Dermis lymphatic vessel endothelial cell (primary cell): Measurements from ENCODE around the gene MTPN. TPM values are rescaled to one million over a fixed set of nuclear protein-coding genes. Genes with fewer than 3 reads are reported as not detected.

Source experiments
- total RNA-seq: library from RNA; depleted of rRNA; stranded (reverse); fragments of >200 nt; gene quantifications from 2 replicates; pipeline ENCODE4 v1.2.1, GENCODE V29; 2014

MTPN gene, protein sequence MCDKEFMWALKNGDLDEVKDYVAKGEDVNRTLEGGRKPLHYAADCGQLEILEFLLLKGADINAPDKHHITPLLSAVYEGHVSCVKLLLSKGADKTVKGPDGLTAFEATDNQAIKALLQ
- 101 and 108 TPM in 2 replicates for total RNA-seq

DNA sequence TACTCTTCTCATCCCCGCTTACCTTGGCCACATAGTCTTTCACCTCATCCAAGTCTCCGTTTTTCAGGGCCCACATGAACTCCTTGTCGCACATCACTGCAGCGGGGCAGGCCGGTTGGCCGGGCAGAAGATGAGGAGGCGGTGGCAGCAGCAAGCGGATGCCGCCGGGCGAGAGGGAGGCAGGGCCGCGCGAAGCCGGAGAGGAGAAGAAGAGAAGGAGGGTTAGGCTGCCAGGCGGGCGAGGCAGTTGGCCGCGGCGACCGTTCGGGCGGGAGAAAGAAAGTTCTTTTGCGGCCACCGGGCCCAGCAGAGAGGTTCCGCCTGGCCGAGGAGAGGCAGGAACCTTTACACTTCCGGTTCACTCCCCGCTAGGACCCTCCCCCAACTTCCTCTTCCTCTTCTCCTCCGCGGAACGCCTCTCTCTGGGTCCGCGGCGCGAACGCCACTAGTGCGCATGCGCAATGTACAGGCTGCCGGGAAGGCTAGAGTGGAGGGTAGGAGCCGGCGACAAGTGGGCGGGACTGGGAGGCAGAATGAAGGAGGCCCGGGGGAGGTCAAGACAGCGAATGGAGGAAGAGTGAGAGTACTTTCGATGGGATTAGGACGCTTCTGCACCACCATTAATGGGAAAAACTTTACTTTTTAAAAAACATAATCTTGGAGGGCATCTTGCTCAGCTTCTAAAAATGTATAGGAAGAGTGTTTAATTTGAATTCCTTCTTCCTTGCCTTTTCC is at the start of gene MTPN:
MTPN (minus strand) TSS at position 353 of the 735 bp plus-strand sequence; CDS start at position 94, 259 bp downstream.

Other genes starting within 250 kb of the MTPN start
- gene SLC13A4, start 249.2 kb downstream of the MTPN start, total RNA-seq = not detected in 2 replicates
- under 0.01 TPM in 1 of 2 replicates, not detected in the other for gene FAM180A, start 228.5 kb downstream of the MTPN start, total RNA-seq